Activated CD4-positive, alpha-beta T cell treated with anti-CD3 and anti-CD28 coated beads, Interleukin-2, amount 50 U/mL, for 4 hours (primary cell): ENCODE data around the gene PTCD1.

Experiments used
- DNase-seq, 2 experiments: peaks; one replicate each; pipeline ENCODE4 v3.0.0-alpha.2; 2020

PTCD1 gene, protein sequence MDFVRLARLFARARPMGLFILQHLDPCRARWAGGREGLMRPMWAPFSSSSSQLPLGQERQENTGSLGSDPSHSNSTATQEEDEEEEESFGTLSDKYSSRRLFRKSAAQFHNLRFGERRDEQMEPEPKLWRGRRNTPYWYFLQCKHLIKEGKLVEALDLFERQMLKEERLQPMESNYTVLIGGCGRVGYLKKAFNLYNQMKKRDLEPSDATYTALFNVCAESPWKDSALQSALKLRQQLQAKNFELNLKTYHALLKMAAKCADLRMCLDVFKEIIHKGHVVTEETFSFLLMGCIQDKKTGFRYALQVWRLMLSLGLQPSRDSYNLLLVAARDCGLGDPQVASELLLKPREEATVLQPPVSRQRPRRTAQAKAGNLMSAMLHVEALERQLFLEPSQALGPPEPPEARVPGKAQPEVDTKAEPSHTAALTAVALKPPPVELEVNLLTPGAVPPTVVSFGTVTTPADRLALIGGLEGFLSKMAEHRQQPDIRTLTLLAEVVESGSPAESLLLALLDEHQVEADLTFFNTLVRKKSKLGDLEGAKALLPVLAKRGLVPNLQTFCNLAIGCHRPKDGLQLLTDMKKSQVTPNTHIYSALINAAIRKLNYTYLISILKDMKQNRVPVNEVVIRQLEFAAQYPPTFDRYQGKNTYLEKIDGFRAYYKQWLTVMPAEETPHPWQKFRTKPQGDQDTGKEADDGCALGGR

GRCh38 chr7:99438573-99439480, at the start of gene PTCD1, which contains the start of gene CPSF4:
TSS of gene PTCD1 (minus strand) at chr7:99438798. CDS start at chr7:99435242, 3,556 bp downstream.
TSS of gene CPSF4 (plus strand) at chr7:99438943. CDS start at chr7:99439083, 140 bp downstream.
- DNase-seq = peak; percentile 88 to 91

DNA sequence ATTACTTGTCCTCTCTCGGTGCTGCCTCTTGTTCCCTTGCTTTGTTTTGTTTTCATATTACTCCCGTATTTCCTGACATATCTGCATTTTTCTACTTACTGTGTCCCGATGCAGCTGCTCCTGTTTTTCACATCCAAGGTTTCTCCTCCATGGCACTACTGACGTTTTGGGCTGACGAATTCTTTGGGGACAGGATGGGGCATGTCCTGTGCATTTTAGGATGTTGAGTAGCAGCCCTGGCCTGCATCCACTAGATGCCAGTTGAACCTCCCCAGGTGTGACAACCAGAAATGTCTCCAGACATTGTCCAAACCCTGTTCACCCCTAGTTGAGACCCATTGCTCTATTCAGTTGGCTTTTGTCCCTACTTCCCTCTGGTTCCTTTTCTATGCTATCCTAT, 46.5 kb upstream of the PTCD1 start:
- no peak for DNase-seq

DNA sequence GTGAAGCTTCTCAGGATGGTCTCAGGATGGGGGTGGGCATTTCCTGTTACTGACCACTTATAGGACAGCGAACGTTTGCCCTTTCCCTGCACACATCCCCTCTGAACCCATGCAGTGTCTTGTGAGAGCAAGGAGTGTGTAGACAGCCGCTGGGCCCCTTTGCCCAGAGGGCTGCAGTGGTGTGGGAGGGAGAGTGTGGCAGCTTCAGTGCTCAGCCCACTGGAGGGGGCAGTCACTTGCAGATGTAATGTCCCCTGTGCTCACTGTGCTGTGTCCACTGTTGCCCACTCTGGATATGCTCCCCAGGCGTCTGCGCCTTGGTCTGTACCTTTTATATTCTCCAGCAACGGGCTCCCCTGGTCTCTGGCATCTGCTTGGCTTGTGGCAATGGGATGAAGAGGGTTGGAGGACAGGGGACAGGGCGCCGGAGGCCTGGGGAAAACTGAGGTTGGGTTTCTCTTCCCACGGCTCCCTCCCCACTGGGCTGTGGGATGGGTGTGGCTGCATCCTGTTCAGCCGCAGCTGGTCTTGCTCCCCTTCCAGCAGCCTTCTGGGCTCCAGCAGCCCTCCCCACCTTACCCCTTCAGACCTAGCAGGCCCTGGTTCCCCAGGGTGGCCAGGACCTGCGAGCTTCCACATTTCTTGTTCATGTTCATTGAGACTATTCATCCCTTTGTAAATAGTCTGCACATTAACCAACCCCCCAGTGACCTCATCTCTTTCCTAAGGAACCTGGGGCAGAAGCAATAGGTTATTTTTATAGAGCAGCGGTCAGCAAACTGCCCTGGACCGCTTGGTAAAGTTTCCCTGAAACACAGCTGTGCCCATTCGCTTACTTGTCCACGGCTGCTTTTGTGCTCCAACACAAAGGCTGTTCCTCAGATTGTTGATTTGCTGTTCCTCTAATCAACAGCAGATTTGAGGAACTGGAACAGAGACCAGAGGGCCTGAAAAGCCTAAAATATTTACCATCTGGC, 40.2 kb upstream of the PTCD1 start:
- no peak for DNase-seq

- no peak for DNase-seq
Observed at GRCh38 chr7:99476107-99476506, 37.5 kb upstream of the PTCD1 start.

- DNase-seq = no peak
Observed at GRCh38 chr7:99473315-99473596, 34.7 kb upstream of the PTCD1 start.

- DNase-seq = peak; percentile 98
Observed at GRCh38 chr7:99472561-99473314, 34.1 kb upstream of the PTCD1 start, which contains the start of gene ZNF789. TSS of gene ZNF789 (plus strand) at chr7:99472890. CDS start at chr7:99476457, 3,567 bp downstream.

GRCh38 chr7:99469381-99470065, 30.9 kb upstream of the PTCD1 start:
- DNase-seq = no peak

GRCh38 chr7:99468336-99468918, 29.8 kb upstream of the PTCD1 start:
- no peak for DNase-seq

DNA sequence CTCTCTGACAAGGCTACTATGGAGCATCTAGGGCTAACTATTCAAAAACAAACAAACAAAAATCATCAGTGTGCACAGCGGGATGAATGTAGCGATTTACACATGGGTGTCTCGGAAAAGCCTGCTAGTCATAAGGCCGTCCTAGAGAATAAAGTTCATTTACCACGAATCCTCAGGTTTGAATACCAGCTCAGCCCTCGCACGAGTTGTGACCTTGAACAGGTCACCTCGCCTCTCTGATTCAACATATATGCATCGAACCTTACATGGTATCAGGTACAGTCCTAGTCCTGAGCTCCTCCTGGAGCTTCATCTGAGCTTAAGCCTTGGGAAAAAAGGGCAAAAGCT, 26.8 kb upstream of the PTCD1 start:
- no peak for DNase-seq

- DNase-seq = no peak
Observed at GRCh38 chr7:99461221-99461620, 22.6 kb upstream of the PTCD1 start.

DNA sequence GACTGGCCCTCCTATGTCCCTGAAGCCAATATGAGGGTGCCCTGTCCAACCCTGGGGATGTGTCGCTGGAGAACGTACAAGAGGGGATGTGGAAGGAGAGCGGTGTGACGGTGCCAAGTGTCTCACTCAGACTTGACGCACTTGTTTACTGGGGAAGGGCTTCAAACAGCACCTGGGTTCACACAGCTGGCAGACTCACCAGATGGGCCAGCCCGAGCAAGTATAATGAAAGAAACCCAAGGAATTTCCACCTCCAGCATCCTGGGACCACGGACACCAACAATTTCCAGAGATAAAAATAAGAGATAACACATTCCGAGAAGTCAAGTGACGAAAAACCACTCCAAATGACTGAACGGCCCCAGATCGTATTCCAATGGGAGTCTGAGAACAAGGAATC, 22.1 kb upstream of the PTCD1 start:
- DNase-seq = no peak

DNA sequence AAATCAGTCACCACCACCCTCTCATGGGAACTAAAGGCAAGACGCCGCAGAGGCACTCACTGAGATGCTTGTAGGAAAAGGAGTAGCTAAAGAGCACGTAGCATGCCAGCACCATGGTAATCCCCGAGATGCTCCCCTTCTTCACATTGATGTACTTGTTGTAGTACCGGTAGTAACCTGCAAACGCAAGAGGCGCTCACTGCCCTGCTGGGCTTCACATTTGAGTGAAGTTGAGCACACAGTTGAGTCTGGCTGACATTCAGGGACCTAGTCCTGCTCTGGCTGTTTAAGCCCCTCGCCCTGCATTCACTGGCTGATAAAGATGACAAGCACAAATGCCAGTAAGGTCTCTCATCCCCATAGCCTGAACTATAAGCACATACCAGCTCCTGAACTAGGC, 20.5 kb upstream of the PTCD1 start:
- DNase-seq = no peak

DNA sequence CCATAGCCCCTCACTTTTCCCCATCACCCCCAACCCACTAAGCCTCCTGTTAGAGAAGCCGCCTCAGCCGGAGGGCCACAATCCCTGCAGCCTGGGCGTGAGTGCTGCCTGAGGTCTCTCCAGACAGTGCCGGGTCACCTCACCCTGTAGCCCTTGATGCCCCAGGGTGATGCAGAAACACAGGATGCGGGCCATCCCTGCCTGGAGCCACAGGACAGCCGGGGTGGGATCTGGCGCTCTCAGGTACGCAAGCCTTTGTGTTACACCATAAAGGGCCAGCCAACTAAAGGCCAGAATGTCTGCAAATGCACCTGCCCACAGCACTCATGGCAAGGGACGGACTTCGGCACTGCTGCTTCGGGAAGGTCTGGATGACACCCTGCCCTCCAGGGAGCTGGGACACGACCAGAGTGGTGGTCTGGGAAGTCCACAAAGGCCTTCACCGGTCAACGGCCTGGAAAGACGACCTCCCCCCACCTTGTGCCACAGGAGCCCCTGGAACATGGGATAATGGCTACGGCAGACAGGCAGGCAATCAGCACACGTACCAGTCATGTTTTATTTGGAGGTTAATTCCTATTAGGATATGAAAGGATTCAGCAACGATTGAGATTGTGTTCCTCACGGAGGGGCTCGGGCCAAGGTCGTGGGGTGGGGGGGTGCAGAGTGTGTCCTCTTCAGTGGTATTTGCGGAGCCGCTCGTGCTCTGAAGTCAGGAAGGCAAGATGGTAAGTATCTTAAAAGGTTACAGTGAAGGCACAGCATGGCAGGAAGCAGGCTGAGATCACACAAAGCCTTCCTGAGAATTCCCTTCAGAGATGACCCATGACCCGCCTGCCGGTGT, 19.3 kb upstream of the PTCD1 start:
- DNase-seq = no peak

- DNase-seq = no peak
Observed at GRCh38 chr7:99457050-99457649, 18.6 kb upstream of the PTCD1 start.

DNA sequence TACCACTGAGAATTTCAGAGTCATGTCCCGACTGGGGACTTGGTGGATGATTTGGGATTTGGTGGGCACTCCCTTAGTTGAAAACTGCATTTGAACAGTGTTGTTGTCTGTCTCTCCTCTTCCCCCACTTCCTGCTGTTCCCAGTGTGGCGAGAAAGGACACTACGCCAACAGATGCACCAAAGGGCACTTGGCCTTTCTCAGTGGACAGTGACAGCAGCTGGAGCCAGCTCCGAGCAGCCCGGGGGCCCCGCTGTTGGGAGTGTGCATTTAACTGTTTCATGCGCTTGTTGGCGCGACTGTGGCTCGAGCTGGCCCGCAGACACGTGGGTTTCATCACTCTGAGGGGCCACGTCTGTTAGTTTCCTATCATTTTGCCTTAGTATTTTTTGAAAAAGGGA, 17.7 kb upstream of the PTCD1 start:
- no peak for DNase-seq

DNA sequence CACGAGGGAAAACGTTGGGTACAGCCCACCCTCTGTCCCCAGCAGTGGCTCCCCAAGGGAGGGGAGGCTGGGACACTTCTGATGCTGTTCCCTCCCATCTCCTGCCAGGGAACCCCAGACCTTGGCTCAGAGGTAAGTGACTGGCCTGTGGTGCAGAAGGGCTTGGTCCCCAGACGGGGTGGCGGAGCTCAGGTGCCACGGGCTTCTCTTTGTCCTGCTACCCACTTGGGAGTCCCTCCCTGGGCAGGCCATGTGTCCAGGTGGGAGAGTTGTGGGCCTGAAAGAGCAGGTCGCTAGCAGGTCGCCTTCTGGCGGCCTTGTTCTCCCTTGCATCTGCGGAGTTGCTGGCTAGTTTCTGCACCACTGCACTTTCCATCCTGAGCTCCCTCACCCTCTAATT, 17.3 kb upstream of the PTCD1 start:
- DNase-seq = no peak

- DNase-seq = no peak
Observed at GRCh38 chr7:99453105-99453504, 14.5 kb upstream of the PTCD1 start.

DNA sequence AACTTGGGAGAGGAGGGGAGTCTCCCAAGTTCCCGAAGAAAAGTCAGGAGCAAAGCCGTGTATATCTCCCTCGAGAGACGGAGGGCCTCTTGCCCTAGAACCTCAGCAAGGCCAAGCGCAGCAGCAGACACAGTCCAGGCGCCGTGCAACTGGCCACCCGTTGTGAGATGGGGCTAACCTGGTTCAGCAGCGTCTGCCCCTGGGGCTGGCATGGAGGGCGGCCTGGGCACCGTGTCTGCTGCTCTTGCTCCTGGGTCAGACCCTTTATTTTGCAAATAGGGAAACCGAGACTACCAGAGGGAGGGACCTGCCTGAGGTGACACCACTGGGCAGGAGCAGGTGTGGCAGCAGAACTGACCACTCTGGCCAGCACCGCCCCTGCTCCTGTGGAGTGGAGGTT, 13.9 kb upstream of the PTCD1 start:
- no peak for DNase-seq

GRCh38 chr7:99451936-99452335, 13.3 kb upstream of the PTCD1 start:
- DNase-seq = no peak
